ENCODE measurements around the gene TDRD5.

The TDRD5 gene

GRCh38 chr1:179586107-179586823 is 5.4 kb upstream of the TDRD5 start:
- no peak for TF ChIP-seq CTCF (IDR thresholded peaks at IDR 0.05; ENCODE audit: borderline replicate concordance, control extremely low read depth, extremely low read depth, insufficient read depth, missing control alignments)
- in situ Hi-C loops (cut with MboI; ENCODE audit: low sequenced_read_pairs, unreplicated experiment) = no loop called here
- DNase-seq (ENCODE audit: low spot score) = peak; percentile 18

- no peak for DNase-seq (ENCODE audit: low spot score)
- in situ Hi-C loops (cut with MboI; ENCODE audit: low sequenced_read_pairs, unreplicated experiment) = no loop called here
- no peak for TF ChIP-seq CTCF (IDR thresholded peaks at IDR 0.05; ENCODE audit: borderline replicate concordance, control extremely low read depth, extremely low read depth, insufficient read depth, missing control alignments)
Measured at GRCh38 chr1:179587336-179587735, 4.3 kb upstream of the TDRD5 start.

GRCh38 chr1:179588425-179589024 is 3.1 kb upstream of the TDRD5 start:
- no peak for TF ChIP-seq CTCF (IDR thresholded peaks at IDR 0.05; ENCODE audit: borderline replicate concordance, control extremely low read depth, extremely low read depth, insufficient read depth, missing control alignments)
- in situ Hi-C loops (cut with MboI; ENCODE audit: low sequenced_read_pairs, unreplicated experiment) = no loop called here
- peak; percentile 11 for DNase-seq (ENCODE audit: low spot score)

- in situ Hi-C loops (cut with MboI; ENCODE audit: low sequenced_read_pairs, unreplicated experiment) = no loop called here
- DNase-seq (ENCODE audit: low spot score) = no peak
- TF ChIP-seq CTCF (IDR thresholded peaks at IDR 0.05; ENCODE audit: borderline replicate concordance, control extremely low read depth, extremely low read depth, insufficient read depth, missing control alignments) = no peak
Measured at GRCh38 chr1:179589509-179589908, 2.1 kb upstream of the TDRD5 start.

GRCh38 chr1:179590671-179591070 is 961 bp upstream of the TDRD5 start:
- in situ Hi-C loops (cut with MboI; ENCODE audit: low sequenced_read_pairs, unreplicated experiment) = no loop called here
- no peak for TF ChIP-seq CTCF (IDR thresholded peaks at IDR 0.05; ENCODE audit: borderline replicate concordance, control extremely low read depth, extremely low read depth, insufficient read depth, missing control alignments)
- DNase-seq (ENCODE audit: low spot score) = no peak

GRCh38 chr1:179591253-179591591 is 410 bp upstream of the TDRD5 start:
- in situ Hi-C loops (cut with MboI; ENCODE audit: low sequenced_read_pairs, unreplicated experiment) = no loop called here
- DNase-seq (ENCODE audit: low spot score) = peak; percentile 12
- TF ChIP-seq CTCF (IDR thresholded peaks at IDR 0.05; ENCODE audit: borderline replicate concordance, control extremely low read depth, extremely low read depth, insufficient read depth, missing control alignments) = no peak
